Activated naive CD8-positive, alpha-beta T cell treated with anti-CD3 and anti-CD28 coated beads, Interleukin-2, amount 10 ng/mL, durations not matched to agents 7 days and 5 days (primary cell): ENCODE measurements around the gene SSR1. TPM values are rescaled to one million over a fixed set of nuclear protein-coding genes. Genes with fewer than 3 reads are reported as not detected.
"Not testable (repeated sequence)": the region's sequence is repeated elsewhere in the genome, so short reads cannot be mapped to it uniquely, and the experiment has no call there.

Experiments
- ATAC-seq: fragments of 150-1000 bp; cut with Tn5 transposase; one replicate; pipeline ENCODE4 v1.10.0; 2021; ENCODE audit warnings: low read depth, moderate library complexity
- POLR2A ChIA-PET: fragments of 350-600 bp; sonication (Branson Sonifier 250); formaldehyde crosslinking; loops from one replicate; lab custom pipeline; 2021; ENCODE audit warnings: antibody characterized with exemption; lab: Charles Lee
- DNase-seq: peaks from one replicate; pipeline ENCODE4 v3.0.0; 2021
- H3K27ac Mint-ChIP-seq: one replicate; pipeline ENCODE4 v1.8.0; 2022; ENCODE audit warnings: mild to moderate bottlenecking, mixed read lengths
- H3K27me3 Mint-ChIP-seq: one replicate; pipeline ENCODE4 v1.8.0; 2022; ENCODE audit warnings: mild to moderate bottlenecking, moderate library complexity, mixed read lengths
- H3K36me3 Mint-ChIP-seq: one replicate; pipeline ENCODE4 v1.8.0; 2021; ENCODE audit warnings: mild to moderate bottlenecking, mixed read lengths
- H3K4me1 Mint-ChIP-seq: one replicate; pipeline ENCODE4 v1.8.0; 2021; ENCODE audit warnings: mixed read lengths
- H3K4me3 Mint-ChIP-seq: one replicate; pipeline ENCODE4 v1.8.0; 2022; ENCODE audit warnings: mild to moderate bottlenecking, moderate library complexity, mixed read lengths
- H3K9me3 Mint-ChIP-seq: one replicate; pipeline ENCODE4 v1.8.0; 2021; ENCODE audit warnings: mixed read lengths
- total RNA-seq, 2 experiments: library from RNA; stranded (reverse); gene quantifications; one replicate each; pipeline ENCODE4 v1.2.3, GENCODE V29; 2021

SSR1 gene
- total RNA-seq, 2 experiments from 2014 or later: 112 to 123 TPM

- ATAC-seq (no peak), DNase-seq (no peak)
- Mint-ChIP-seq H3K4me3 (no peak overlapping the region), H3K36me3 (peaks cover 30% of the 10 kb centered on the region), H3K4me1 (no peaks in the 10 kb centered on the region), H3K9me3 (no peaks in the 10 kb centered on the region), H3K27ac (no peak overlapping the region), H3K27me3 (no peaks in the 10 kb centered on the region)
- POLR2A ChIA-PET: no interaction called here
These were observed 22.9 kb downstream of the SSR1 start for GRCh38 chr6:7290079-7290478.

- H3K27ac Mint-ChIP-seq: no peak overlapping the region
- H3K36me3 Mint-ChIP-seq: peaks cover 29% of the 10 kb centered on the region
- no peaks in the 10 kb centered on the region for H3K27me3 Mint-ChIP-seq
- H3K4me1 Mint-ChIP-seq: peaks cover 13% of the 10 kb centered on the region
- no peaks in the 10 kb centered on the region for H3K9me3 Mint-ChIP-seq
- POLR2A ChIA-PET: no interaction called here
- DNase-seq: no peak
- H3K4me3 Mint-ChIP-seq: no peak overlapping the region
- ATAC-seq: no peak
These were observed 27.6 kb downstream of the SSR1 start for GRCh38 chr6:7285416-7285815.

GRCh38 chr6:7283676-7284075 is 29.3 kb downstream of the SSR1 start:
- POLR2A ChIA-PET: no interaction called here
- Mint-ChIP-seq H3K4me3 (no peak overlapping the region), H3K36me3 (peaks cover 19% of the 10 kb centered on the region), H3K9me3 (no peaks in the 10 kb centered on the region), H3K4me1 (peaks cover 13% of the 10 kb centered on the region), H3K27ac (no peak overlapping the region), H3K27me3 (no peaks in the 10 kb centered on the region)
- DNase-seq (no peak), ATAC-seq (no peak)

- DNase-seq (no peak), ATAC-seq (peak; percentile 59)
- Mint-ChIP-seq H3K27me3 (no peaks in the 10 kb centered on the region), H3K9me3 (no peaks in the 10 kb centered on the region), H3K4me1 (peaks cover 13% of the 10 kb centered on the region), H3K4me3 (peak overlapping the region; percentile 33), H3K36me3 (peaks cover 15% of the 10 kb centered on the region), H3K27ac (peak overlapping the region; percentile 76)
- POLR2A ChIA-PET: no interaction called here
These were observed 30.7 kb downstream of the SSR1 start for GRCh38 chr6:7282097-7282906.

GRCh38 chr6:7276199-7276524 is 36.8 kb downstream of the SSR1 start:
- H3K4me1 Mint-ChIP-seq: peaks cover under 1% of the 10 kb centered on the region
- POLR2A ChIA-PET: no interaction called here
- no peak overlapping the region for H3K27ac Mint-ChIP-seq
- peaks cover 3% of the 10 kb centered on the region for H3K36me3 Mint-ChIP-seq
- no peaks in the 10 kb centered on the region for H3K27me3 Mint-ChIP-seq
- no peaks in the 10 kb centered on the region for H3K9me3 Mint-ChIP-seq
- ATAC-seq (no peak), DNase-seq (no peak)
- no peak overlapping the region for H3K4me3 Mint-ChIP-seq

- POLR2A ChIA-PET, DNase-seq, H3K27ac Mint-ChIP-seq, H3K9me3 Mint-ChIP-seq, H3K27me3 Mint-ChIP-seq, H3K36me3 Mint-ChIP-seq, H3K4me1 Mint-ChIP-seq, H3K4me3 Mint-ChIP-seq, ATAC-seq: not testable (repeated sequence)
These were observed 38.5 kb downstream of the SSR1 start for GRCh38 chr6:7274525-7274924.

GRCh38 chr6:7273709-7274108 is 39.3 kb downstream of the SSR1 start:
- POLR2A ChIA-PET: no interaction called here
- Mint-ChIP-seq H3K4me1 (no peaks in the 10 kb centered on the region), H3K4me3 (no peak overlapping the region), H3K36me3 (no peaks in the 10 kb centered on the region), H3K27me3 (no peaks in the 10 kb centered on the region), H3K27ac (no peak overlapping the region), H3K9me3 (no peaks in the 10 kb centered on the region)
- DNase-seq: no peak
- no peak for ATAC-seq

GRCh38 chr6:7271205-7271534 is 41.8 kb downstream of the SSR1 start:
- no peak for ATAC-seq
- POLR2A ChIA-PET: no interaction called here
- H3K4me1 Mint-ChIP-seq: no peaks in the 10 kb centered on the region
- DNase-seq: no peak
- no peak overlapping the region for H3K4me3 Mint-ChIP-seq
- H3K9me3 Mint-ChIP-seq: peaks cover 1% of the 10 kb centered on the region
- H3K27me3 Mint-ChIP-seq: no peaks in the 10 kb centered on the region
- H3K27ac Mint-ChIP-seq: no peak overlapping the region
- no peaks in the 10 kb centered on the region for H3K36me3 Mint-ChIP-seq

- H3K36me3 Mint-ChIP-seq: no peaks in the 10 kb centered on the region
- H3K27me3 Mint-ChIP-seq: no peaks in the 10 kb centered on the region
- H3K27ac Mint-ChIP-seq: no peak overlapping the region
- no peak overlapping the region for H3K4me3 Mint-ChIP-seq
- H3K9me3 Mint-ChIP-seq: peaks cover 1% of the 10 kb centered on the region
- ATAC-seq (no peak), DNase-seq (no peak)
- H3K4me1 Mint-ChIP-seq: no peaks in the 10 kb centered on the region
- POLR2A ChIA-PET: no interaction called here
These were observed 42.4 kb downstream of the SSR1 start for GRCh38 chr6:7270320-7271204.

- no peak overlapping the region for H3K27ac Mint-ChIP-seq
- peaks cover 1% of the 10 kb centered on the region for H3K9me3 Mint-ChIP-seq
- H3K4me3 Mint-ChIP-seq: no peak overlapping the region
These were observed 43.2 kb downstream of the SSR1 start for GRCh38 chr6:7269816-7270215.

GRCh38 chr6:7268816-7269555 is 44.0 kb downstream of the SSR1 start:
- H3K9me3 Mint-ChIP-seq: peaks cover 1% of the 10 kb centered on the region

More at GRCh38 chr6:7269816-7270215, 43.2 kb downstream of the SSR1 start:
- Mint-ChIP-seq H3K27me3 (no peaks in the 10 kb centered on the region), H3K4me1 (no peaks in the 10 kb centered on the region), H3K36me3 (no peaks in the 10 kb centered on the region)
- ATAC-seq: no peak
- POLR2A ChIA-PET: no interaction called here
- DNase-seq: no peak

GRCh38 chr6:7268362-7268761 is 44.6 kb downstream of the SSR1 start:
- DNase-seq: no peak
- Mint-ChIP-seq H3K9me3 (peaks cover 1% of the 10 kb centered on the region), H3K27ac (no peak overlapping the region), H3K4me1 (no peaks in the 10 kb centered on the region), H3K4me3 (no peak overlapping the region), H3K36me3 (no peaks in the 10 kb centered on the region), H3K27me3 (no peaks in the 10 kb centered on the region)
- POLR2A ChIA-PET: no interaction called here
- no peak for ATAC-seq

More at GRCh38 chr6:7268816-7269555, 44.0 kb downstream of the SSR1 start:
- Mint-ChIP-seq H3K36me3 (no peaks in the 10 kb centered on the region), H3K27me3 (no peaks in the 10 kb centered on the region), H3K4me1 (no peaks in the 10 kb centered on the region), H3K4me3 (no peak overlapping the region), H3K27ac (no peak overlapping the region)
- no peak for ATAC-seq
- POLR2A ChIA-PET: no interaction called here
- no peak for DNase-seq

GRCh38 chr6:7267466-7268091 is 45.4 kb downstream of the SSR1 start:
- POLR2A ChIA-PET: no interaction called here
- ATAC-seq (no peak), DNase-seq (no peak)
- peaks cover 1% of the 10 kb centered on the region for H3K9me3 Mint-ChIP-seq
- H3K27me3 Mint-ChIP-seq: peaks cover 2% of the 10 kb centered on the region
- H3K36me3 Mint-ChIP-seq: no peaks in the 10 kb centered on the region
- no peak overlapping the region for H3K27ac Mint-ChIP-seq
- H3K4me1 Mint-ChIP-seq: no peaks in the 10 kb centered on the region
- H3K4me3 Mint-ChIP-seq: no peak overlapping the region
